Prostate gland (tissue), 2 donors: ENCODE results near the gene ANKMY1. TPM values are rescaled to one million over a fixed set of nuclear protein-coding genes. Genes with fewer than 3 reads are reported as not detected.

Source experiments
- DNase-seq: peaks from one replicate; pipeline ENCODE4 v3.0.0-alpha.2; 2019; ENCODE audit warnings: low spot score
- H3K27ac ChIP-seq, 2 donors: fragments of 200-600 bp; sonication (generic); 2 replicates each; pipeline ENCODE4 v1.5.1; 2017 to 2019
- H3K27me3 ChIP-seq: fragments of 200-600 bp; sonication (generic); replicated peaks from 2 replicates; pipeline ENCODE4 v1.5.1; 2019; ENCODE audit not compliant: insufficient read depth
- H3K36me3 ChIP-seq, 2 donors: fragments of 200-600 bp; sonication (generic); 1 replicate in 1 of 2; 2 replicates in 1 of 2; pipeline versions ENCODE4 v1.5.1 to v1.8.1; 2017 to 2019
- H3K4me1 ChIP-seq: fragments of 200-600 bp; sonication (generic); replicated peaks from 2 replicates; pipeline ENCODE4 v1.5.1; 2019
- H3K4me3 ChIP-seq, 2 donors: fragments of 200-600 bp; sonication (generic); 2 replicates each; pipeline ENCODE4 v1.5.1; 2017 to 2019
- H3K9me3 ChIP-seq: fragments of 200-600 bp; sonication (generic); 2 replicates; pipeline ENCODE4 v1.5.1; 2017
- CTCF ChIP-seq, 4 experiments: fragments of 200-600 bp in 2 of 4; fragments of 450-650 bp in 2 of 4; sonication (generic) in 2 of 4; IDR thresholded peaks; 1 replicate in 3 of 4; 2 replicates in 1 of 4; pipeline ENCODE4 v1.5.1; 2016 to 2019; ENCODE audit warnings: antibody characterized with exemption in 4 of 4, mild to moderate bottlenecking in 2 of 4, moderate library complexity in 2 of 4
- POLR2A ChIP-seq: fragments of 450-650 bp; IDR thresholded peaks from one replicate; pipeline ENCODE4 v1.6.1; 2016; ENCODE audit warnings: antibody characterized with exemption, mild to moderate bottlenecking
- POLR2AphosphoS5 ChIP-seq: sonication (generic); formaldehyde crosslinking; IDR thresholded peaks from one replicate; pipeline ENCODE4 v1.6.1; 2017; ENCODE audit warnings: antibody characterized with exemption
- WGBS: methylation state at CpG from one replicate; pipeline ENCODE4 v1.1.5; 2018; 5-methylcytosine and 5-hydroxymethylcytosine counted together
- intact Hi-C: fragments of 100-400 bp; cut with DNase I; formaldehyde crosslinking; loops from one replicate; pipeline ENCODE4 v1.14.2; 2022
- total RNA-seq, 2 donors: library from RNA; depleted of rRNA; stranded (reverse); fragments of >200 nt; gene quantifications; one replicate each; pipeline ENCODE4 v1.1.0, GENCODE V29; 2016

ANKMY1 gene
- total RNA-seq, 2 donors from 2014 or later: 22.7 to 31.4 TPM

- DNase-seq: no peak
- intact Hi-C loops: loop anchor here (10.0 kb wide), 1 partner anchor 107 kb away; the partner anchor contains the start of genes DUSP28 and RNPEPL1
- H3K27ac ChIP-seq: peak overlapping the region in 1 of 2 donors; percentile 90
- no peaks in the 10 kb centered on the region for H3K9me3 ChIP-seq
- no peak overlapping the region for H3K4me3 ChIP-seq
- TF ChIP-seq POLR2A: no peak
- H3K36me3 ChIP-seq: no peaks in the 10 kb centered on the region
- H3K27me3 ChIP-seq: no peaks in the 10 kb centered on the region
- 72% methylated on average over 16 of the region's 16 CpGs for WGBS
- peaks cover 22% of the 10 kb centered on the region for H3K4me1 ChIP-seq
Observed at GRCh38 chr2:240458044-240458899, 99.5 kb downstream of the ANKMY1 start.

DNA sequence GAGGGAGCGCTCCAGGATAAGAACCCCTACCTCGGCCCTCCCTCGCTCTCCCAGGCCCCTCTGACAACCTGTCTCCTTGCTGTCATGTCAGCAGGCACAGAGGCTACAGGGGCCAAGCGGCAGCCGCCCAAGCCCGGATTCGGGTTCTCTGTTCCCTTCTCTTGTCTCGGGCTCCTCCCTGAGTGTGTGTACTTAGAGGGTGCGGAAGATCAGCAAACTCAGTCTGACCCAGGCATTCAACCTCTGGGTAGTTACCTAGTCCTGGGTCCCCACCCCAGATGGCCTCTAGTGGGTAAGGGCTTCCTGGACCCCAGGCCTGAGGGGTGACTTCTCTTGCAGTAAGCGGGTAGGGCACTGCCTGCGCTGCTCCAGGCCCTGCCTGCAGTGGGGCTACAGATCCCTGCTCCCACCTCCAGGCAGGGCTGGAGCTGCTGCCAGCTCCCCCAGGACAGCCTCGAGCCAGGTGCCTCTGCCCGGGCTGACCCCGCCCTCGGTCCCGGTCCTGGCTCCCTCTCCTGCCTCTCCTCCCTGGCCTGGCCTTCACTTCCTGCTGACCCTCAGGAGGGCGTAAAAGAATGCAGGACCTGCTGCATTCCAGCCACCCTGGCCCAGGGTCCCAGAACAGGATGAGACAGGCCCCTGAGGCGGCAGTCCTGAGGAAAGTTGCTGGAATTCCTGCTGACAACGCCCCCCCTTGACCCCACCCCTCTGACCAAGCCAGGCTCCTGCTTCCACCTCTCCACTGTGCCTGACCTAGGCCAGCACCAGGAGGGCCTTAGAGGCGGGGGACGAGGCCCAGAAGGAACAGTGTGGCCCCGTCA lies 100.4 kb downstream of the ANKMY1 start:
- Histone ChIP-seq H3K36me3 (no peaks in the 10 kb centered on the region), H3K27ac (peak overlapping the region; percentile 82 to 90), H3K4me3 (no peak overlapping the region), H3K4me1 (peaks cover 22% of the 10 kb centered on the region), H3K27me3 (no peaks in the 10 kb centered on the region), H3K9me3 (no peaks in the 10 kb centered on the region)
- DNase-seq: no peak
- intact Hi-C loops: loop anchor here (10.0 kb wide), 1 partner anchor 107 kb away; the partner anchor contains the start of genes DUSP28 and RNPEPL1
- TF ChIP-seq CTCF (IDR thresholded peaks at IDR 0.05) (no peak), POLR2AphosphoS5 (no peak), POLR2A (no peak)
- WGBS: 58% methylated on average over 20 of the region's 22 CpGs

DNA sequence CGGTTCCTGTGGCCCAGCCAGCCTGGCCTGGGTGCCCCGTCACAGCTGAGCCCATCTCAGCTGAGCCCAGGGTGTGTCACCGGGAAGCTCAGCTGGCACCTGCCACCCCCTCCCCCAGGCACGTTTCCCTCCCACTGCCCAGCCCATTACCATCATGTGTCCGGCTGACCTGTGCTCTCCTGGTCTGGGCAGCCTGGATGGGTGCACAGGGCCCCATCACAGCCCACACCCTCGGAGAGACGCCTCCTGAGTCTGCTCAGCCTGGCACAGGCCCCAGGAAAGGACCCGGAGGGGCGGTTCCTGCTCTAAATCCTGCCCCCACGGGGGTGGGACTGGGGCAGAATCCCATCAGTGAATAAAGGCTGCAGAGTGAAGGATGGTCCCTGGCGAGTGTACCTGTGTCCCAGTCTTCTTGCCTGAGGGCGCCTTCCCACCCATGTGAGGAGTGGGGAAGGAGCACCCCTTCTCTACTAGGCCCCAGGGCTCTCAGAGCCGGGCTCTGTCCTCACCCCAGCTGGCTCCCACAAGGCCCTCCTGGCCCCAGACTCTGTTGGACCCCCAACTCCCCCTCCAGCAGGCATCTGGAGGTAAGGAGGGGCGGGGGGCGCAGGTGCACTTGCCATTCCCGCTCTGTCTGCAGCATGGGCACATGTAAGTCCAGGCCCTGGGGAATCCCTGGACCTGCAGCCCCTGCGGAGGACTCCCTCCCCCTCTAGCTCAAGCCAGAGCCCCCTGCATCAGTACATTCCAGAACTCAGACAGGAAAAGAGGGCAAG lies 101.2 kb downstream of the ANKMY1 start:
- TF ChIP-seq CTCF (IDR thresholded peaks at IDR 0.05) (no peak), POLR2AphosphoS5 (peak; percentile 11), POLR2A (no peak)
- Histone ChIP-seq H3K4me3 (peak overlapping the region; percentile 18 to 22), H3K4me1 (peaks cover 29% of the 10 kb centered on the region), H3K9me3 (no peaks in the 10 kb centered on the region), H3K36me3 (no peaks in the 10 kb centered on the region), H3K27ac (peak overlapping the region; percentile 82 to 90), H3K27me3 (no peaks in the 10 kb centered on the region)
- 57% methylated on average over 16 of the region's 17 CpGs for WGBS
- intact Hi-C loops: loop anchor here (10.0 kb wide), 1 partner anchor 108 kb away; the partner anchor contains the start of genes DUSP28 and RNPEPL1
- no peak for DNase-seq

- 17% methylated on average over 51 of the region's 55 CpGs for WGBS
- H3K4me3 ChIP-seq: peak overlapping the region; percentile 18 to 22
- intact Hi-C loops: loop anchor here (10.0 kb wide), 1 partner anchor 109 kb away; the partner anchor contains the start of genes DUSP28 and RNPEPL1
- H3K4me1 ChIP-seq: peaks cover 36% of the 10 kb centered on the region
- H3K9me3 ChIP-seq: no peaks in the 10 kb centered on the region
- no peaks in the 10 kb centered on the region for H3K36me3 ChIP-seq
- H3K27me3 ChIP-seq: no peaks in the 10 kb centered on the region
- TF ChIP-seq POLR2AphosphoS5 (no peak), CTCF (IDR thresholded peaks at IDR 0.05) (peak in 1 of 4 experiments; percentile 7), POLR2A (no peak)
- H3K27ac ChIP-seq: peak overlapping the region; percentile 82 to 90
- no peak for DNase-seq
Observed at GRCh38 chr2:240455647-240456446, 101.9 kb downstream of the ANKMY1 start.
